ENCODE data around the gene VAV1.

VAV1 gene

GRCh38 chr19:6733338-6734095, 39.0 kb upstream of the VAV1 start:
- intact Hi-C loops (cut with micrococcal nuclease) = no loop called here
- Mint-ChIP-seq H3K27me3 (no peaks in the 10 kb centered on the region), H3K27ac (no peak overlapping the region), H3K4me3 (no peak overlapping the region), H3K36me3 (ENCODE audit: low read depth) (peaks cover 80% of the 10 kb centered on the region), H3K9me3 (no peaks in the 10 kb centered on the region), H3K4me1 (ENCODE audit: low read depth) (peaks cover 39% of the 10 kb centered on the region)

GRCh38 chr19:6734096-6734696, 38.3 kb upstream of the VAV1 start:
- Mint-ChIP-seq H3K9me3 (no peaks in the 10 kb centered on the region), H3K36me3 (ENCODE audit: low read depth) (peaks cover 80% of the 10 kb centered on the region), H3K27ac (no peak overlapping the region), H3K4me3 (no peak overlapping the region), H3K4me1 (ENCODE audit: low read depth) (peaks cover 39% of the 10 kb centered on the region), H3K27me3 (no peaks in the 10 kb centered on the region)
- intact Hi-C loops (cut with micrococcal nuclease) = no loop called here

GRCh38 chr19:6735181-6735911, 37.2 kb upstream of the VAV1 start:
- intact Hi-C loops (cut with micrococcal nuclease) = no loop called here
- no peak overlapping the region for H3K4me3 Mint-ChIP-seq

GRCh38 chr19:6736169-6736916, 36.2 kb upstream of the VAV1 start:
- Mint-ChIP-seq H3K27ac (peak overlapping the region; percentile 91), H3K36me3 (ENCODE audit: low read depth) (peaks cover 59% of the 10 kb centered on the region), H3K9me3 (no peaks in the 10 kb centered on the region), H3K27me3 (no peaks in the 10 kb centered on the region), H3K4me1 (ENCODE audit: low read depth) (peaks cover 37% of the 10 kb centered on the region), H3K4me3 (peak overlapping the region; percentile 94)
- intact Hi-C loops (cut with micrococcal nuclease) = loop anchor here (2.0 kb wide), 1 partner anchor 220 kb away; no protein-coding TSS in a partner anchor

More at GRCh38 chr19:6735181-6735911, 37.2 kb upstream of the VAV1 start:
- Mint-ChIP-seq H3K4me1 (ENCODE audit: low read depth) (peaks cover 30% of the 10 kb centered on the region), H3K36me3 (ENCODE audit: low read depth) (peaks cover 69% of the 10 kb centered on the region), H3K27me3 (no peaks in the 10 kb centered on the region), H3K9me3 (no peaks in the 10 kb centered on the region), H3K27ac (peak overlapping the region; percentile 91)

GRCh38 chr19:6736917-6737283, 35.6 kb upstream of the VAV1 start:
- Mint-ChIP-seq H3K36me3 (ENCODE audit: low read depth) (peaks cover 54% of the 10 kb centered on the region), H3K4me1 (ENCODE audit: low read depth) (peaks cover 37% of the 10 kb centered on the region), H3K27me3 (no peaks in the 10 kb centered on the region), H3K27ac (peak overlapping the region; percentile 91), H3K9me3 (no peaks in the 10 kb centered on the region), H3K4me3 (peak overlapping the region; percentile 94)
- intact Hi-C loops (cut with micrococcal nuclease) = loop anchor here (2.0 kb wide), 1 partner anchor 220 kb away; no protein-coding TSS in a partner anchor

- Mint-ChIP-seq H3K4me1 (ENCODE audit: low read depth) (peaks cover 37% of the 10 kb centered on the region), H3K27me3 (peaks cover 2% of the 10 kb centered on the region), H3K27ac (peak within 1 kb of the TSS; percentile 91), H3K4me3 (peak within 1 kb of the TSS; percentile 94), H3K9me3 (no peaks in the 10 kb centered on the region), H3K36me3 (ENCODE audit: low read depth) (peaks cover 52% of the 10 kb centered on the region)
- intact Hi-C loops (cut with micrococcal nuclease) = loop anchor here (2.0 kb wide), 1 partner anchor 221 kb away; no protein-coding TSS in a partner anchor
These were observed 35.1 kb upstream of the VAV1 start, which contains the start of gene GPR108 for GRCh38 chr19:6737284-6737872. TSS of gene GPR108 (minus strand) at chr19:6737580. CDS start at chr19:6737576, 4 bp downstream.

- no peaks in the 10 kb centered on the region for H3K9me3 Mint-ChIP-seq
- H3K27me3 Mint-ChIP-seq = peaks cover 9% of the 10 kb centered on the region
- peak overlapping the region; percentile 94 for H3K4me3 Mint-ChIP-seq
- peak overlapping the region; percentile 91 for H3K27ac Mint-ChIP-seq
- H3K36me3 Mint-ChIP-seq (ENCODE audit: low read depth) = peaks cover 52% of the 10 kb centered on the region
- peaks cover 37% of the 10 kb centered on the region for H3K4me1 Mint-ChIP-seq (ENCODE audit: low read depth)
- intact Hi-C loops (cut with micrococcal nuclease) = loop anchor here (1.0 to 2.0 kb wide), 5 partner anchors 15 to 221 kb away; partner anchors contain the start of gene VAV1
These were observed 34.4 kb upstream of the VAV1 start for GRCh38 chr19:6737873-6738786.

GRCh38 chr19:6738787-6739389, 33.6 kb upstream of the VAV1 start:
- Mint-ChIP-seq H3K4me3 (peak overlapping the region; percentile 94), H3K27me3 (peaks cover 12% of the 10 kb centered on the region), H3K36me3 (ENCODE audit: low read depth) (peaks cover 52% of the 10 kb centered on the region), H3K4me1 (ENCODE audit: low read depth) (peaks cover 37% of the 10 kb centered on the region), H3K9me3 (no peaks in the 10 kb centered on the region), H3K27ac (peak overlapping the region; percentile 91)
- intact Hi-C loops (cut with micrococcal nuclease) = loop anchor here (1.0 to 2.0 kb wide), 4 partner anchors 14 to 124 kb away; partner anchors contain the start of gene VAV1

GRCh38 chr19:6739390-6739882, 33.1 kb upstream of the VAV1 start, which contains the start of gene TRIP10:
TSS of gene TRIP10 (plus strand) at chr19:6739680. CDS start at chr19:6739762, 82 bp downstream.
- Mint-ChIP-seq H3K27me3 (peaks cover 18% of the 10 kb centered on the region), H3K4me3 (peak within 1 kb of the TSS; percentile 94), H3K9me3 (no peaks in the 10 kb centered on the region), H3K27ac (peak within 1 kb of the TSS; percentile 91), H3K4me1 (ENCODE audit: low read depth) (peaks cover 37% of the 10 kb centered on the region), H3K36me3 (ENCODE audit: low read depth) (peaks cover 52% of the 10 kb centered on the region)
- intact Hi-C loops (cut with micrococcal nuclease) = loop anchor here (2.0 kb wide), 3 partner anchors 13 to 63 kb away; partner anchors contain the start of gene VAV1

GRCh38 chr19:6739883-6740588, 32.5 kb upstream of the VAV1 start:
- Mint-ChIP-seq H3K36me3 (ENCODE audit: low read depth) (peaks cover 52% of the 10 kb centered on the region), H3K4me1 (ENCODE audit: low read depth) (peaks cover 37% of the 10 kb centered on the region), H3K27me3 (peaks cover 20% of the 10 kb centered on the region), H3K4me3 (peak overlapping the region; percentile 94), H3K27ac (peak overlapping the region; percentile 91), H3K9me3 (no peaks in the 10 kb centered on the region)
- intact Hi-C loops (cut with micrococcal nuclease) = loop anchor here (2.0 kb wide), 3 partner anchors 13 to 63 kb away; partner anchors contain the start of gene VAV1

GRCh38 chr19:6740589-6741343, 31.7 kb upstream of the VAV1 start:
- H3K36me3 Mint-ChIP-seq (ENCODE audit: low read depth) = peaks cover 52% of the 10 kb centered on the region
- intact Hi-C loops (cut with micrococcal nuclease) = no loop called here
- H3K4me1 Mint-ChIP-seq (ENCODE audit: low read depth) = peaks cover 35% of the 10 kb centered on the region
- H3K9me3 Mint-ChIP-seq = no peaks in the 10 kb centered on the region
- peaks cover 24% of the 10 kb centered on the region for H3K27me3 Mint-ChIP-seq
- peak overlapping the region; percentile 94 for H3K4me3 Mint-ChIP-seq
- H3K27ac Mint-ChIP-seq = peak overlapping the region; percentile 91
